ENCODE data around the gene SYCP2L. TPM values are rescaled to one million over a fixed set of nuclear protein-coding genes. Genes with fewer than 3 reads are reported as not detected.

Gene SYCP2L
- total and polyA plus RNA-seq, 9 of the 15 experiments (the other 6 are each of a cell fraction or from before 2014, with no cell fraction given) = 12.4 to 46.9 (median 22.0) TPM

DNA sequence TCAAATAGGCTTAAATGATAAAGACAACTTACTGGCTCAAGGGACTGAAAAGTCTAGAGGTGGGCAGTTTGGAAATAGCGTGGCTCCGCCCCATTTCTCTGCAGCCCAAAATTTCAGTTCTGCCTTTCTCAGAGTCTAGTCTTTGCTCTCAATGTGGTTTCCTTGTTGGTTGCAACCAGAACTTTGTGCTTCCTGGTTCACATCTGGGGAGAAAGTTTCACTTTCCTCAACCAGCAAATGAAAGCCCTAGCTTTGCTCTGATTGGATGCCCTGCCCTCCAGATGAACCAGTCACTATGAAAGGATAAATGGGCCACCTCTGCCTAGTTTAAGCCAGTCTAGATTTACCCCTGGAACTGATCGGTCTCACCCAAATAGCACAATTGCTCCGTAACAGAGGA lies 14.9 kb downstream of the SYCP2L start (continued):
- no peak for TF ChIP-seq SREBF2 (CRISPR knock-in tag; IDR thresholded peaks at IDR 0.05)

DNA sequence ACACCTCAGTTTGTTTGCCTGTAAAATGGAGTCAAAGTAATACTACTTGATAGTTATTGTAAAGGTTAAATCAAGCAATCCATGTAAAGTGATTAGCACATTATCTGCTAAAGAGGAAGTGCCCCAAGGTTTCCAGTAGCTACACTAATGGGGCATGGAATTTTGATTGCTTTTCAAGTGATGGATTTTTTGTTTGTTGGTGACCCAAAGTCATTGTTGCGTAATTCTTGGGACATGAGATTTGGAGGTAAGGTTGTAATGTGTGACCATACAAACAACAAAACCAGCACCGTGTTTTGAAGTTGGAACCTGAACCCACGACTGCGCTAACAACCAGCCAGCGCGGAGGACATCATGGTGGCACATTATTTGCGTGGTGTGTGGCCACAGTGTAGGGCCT lies 17.2 kb downstream of the SYCP2L start:
- Histone ChIP-seq H3K4me3 (no peak overlapping the region), H3K9me1 (ENCODE audit: control insufficient read depth, insufficient read depth, low read length) (no peaks in the 10 kb centered on the region), H3K36me3 (ENCODE audit: control insufficient read depth, insufficient read depth, low read length) (peaks cover 42% of the 10 kb centered on the region), H3K79me2 (ENCODE audit: control insufficient read depth, insufficient read depth, low read length) (no peaks in the 10 kb centered on the region), H3K9me3 (replicated peaks; ENCODE audit: control insufficient read depth, insufficient read depth, low read depth, low read length) (no peaks in the 10 kb centered on the region), H3K4me1 (replicated peaks in 1 of 2; ENCODE audit: control insufficient read depth in 2 of 2, insufficient read depth in 2 of 2, low read length in 2 of 2) (no peaks in the 10 kb centered on the region), H3K4me2 (ENCODE audit: insufficient read depth, low read length) (no peak overlapping the region), H3K9ac (ENCODE audit: insufficient read depth in 1 of 2, low read depth in 2 of 2, low read length in 2 of 2) (no peak overlapping the region), H3K27me3 (ENCODE audit: control insufficient read depth in 2 of 2, insufficient read depth in 2 of 2, low read length in 2 of 2) (no peaks in the 10 kb centered on the region), H3K27ac (ENCODE audit: extremely low read depth, low read depth, low read length) (no peak overlapping the region), H2AFZ (ENCODE audit: low read depth, low read length) (no peak overlapping the region), H4K20me1 (replicated peaks; ENCODE audit: control insufficient read depth, insufficient read depth, low read length) (no peaks in the 10 kb centered on the region)
- 92% methylated on average over 7 of the region's 7 CpGs for WGBS (ENCODE audit: insufficient coverage, low coverage, missing lambda C conversion rate)
- BruUV-seq (replicated peaks) = no TSS peak
- no peak for DNase-seq (ENCODE audit: extremely low read depth in 1 of 4, low spot score in 3 of 4)
- FAIRE-seq = no peak
- POLR2A ChIA-PET = interaction anchor here (0.5 to 1.4 kb wide), 2 partner anchors 17 to 379 kb away, joined by 3 to 4 read pairs; partner anchors contain the start of gene SYCP2L
- in situ Hi-C loops (cut with MboI) (no loop called here), intact Hi-C loops (cut with micrococcal nuclease) (no loop called here)
- ATAC-seq = no peak
- CTCF ChIA-PET (ENCODE audit: low intra/inter-chr PET ratio) = no interaction called here
- no peak for TF ChIP-seq CREB1 (IDR thresholded peaks at IDR 0.05)
- no peak for TF ChIP-seq CREB1 (CRISPR knock-in tag; IDR thresholded peaks at IDR 0.05)
- TF ChIP-seq RBFOX2 (IDR thresholded peaks at IDR 0.05; ENCODE audit: low read depth, low read length) = no peak
- TF ChIP-seq, protein P1, sequence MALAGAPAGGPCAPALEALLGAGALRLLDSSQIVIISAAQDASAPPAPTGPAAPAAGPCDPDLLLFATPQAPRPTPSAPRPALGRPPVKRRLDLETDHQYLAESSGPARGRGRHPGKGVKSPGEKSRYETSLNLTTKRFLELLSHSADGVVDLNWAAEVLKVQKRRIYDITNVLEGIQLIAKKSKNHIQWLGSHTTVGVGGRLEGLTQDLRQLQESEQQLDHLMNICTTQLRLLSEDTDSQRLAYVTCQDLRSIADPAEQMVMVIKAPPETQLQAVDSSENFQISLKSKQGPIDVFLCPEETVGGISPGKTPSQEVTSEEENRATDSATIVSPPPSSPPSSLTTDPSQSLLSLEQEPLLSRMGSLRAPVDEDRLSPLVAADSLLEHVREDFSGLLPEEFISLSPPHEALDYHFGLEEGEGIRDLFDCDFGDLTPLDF (CRISPR knock-in tag; IDR thresholded peaks at IDR 0.05) = no peak
- TF ChIP-seq, protein P2, sequence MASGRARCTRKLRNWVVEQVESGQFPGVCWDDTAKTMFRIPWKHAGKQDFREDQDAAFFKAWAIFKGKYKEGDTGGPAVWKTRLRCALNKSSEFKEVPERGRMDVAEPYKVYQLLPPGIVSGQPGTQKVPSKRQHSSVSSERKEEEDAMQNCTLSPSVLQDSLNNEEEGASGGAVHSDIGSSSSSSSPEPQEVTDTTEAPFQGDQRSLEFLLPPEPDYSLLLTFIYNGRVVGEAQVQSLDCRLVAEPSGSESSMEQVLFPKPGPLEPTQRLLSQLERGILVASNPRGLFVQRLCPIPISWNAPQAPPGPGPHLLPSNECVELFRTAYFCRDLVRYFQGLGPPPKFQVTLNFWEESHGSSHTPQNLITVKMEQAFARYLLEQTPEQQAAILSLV (tag; IDR thresholded peaks at IDR 0.05) = 0 out of 2 replicates have a peak, but pooled peaks have one; percentile 13
- TF ChIP-seq, protein P3, sequence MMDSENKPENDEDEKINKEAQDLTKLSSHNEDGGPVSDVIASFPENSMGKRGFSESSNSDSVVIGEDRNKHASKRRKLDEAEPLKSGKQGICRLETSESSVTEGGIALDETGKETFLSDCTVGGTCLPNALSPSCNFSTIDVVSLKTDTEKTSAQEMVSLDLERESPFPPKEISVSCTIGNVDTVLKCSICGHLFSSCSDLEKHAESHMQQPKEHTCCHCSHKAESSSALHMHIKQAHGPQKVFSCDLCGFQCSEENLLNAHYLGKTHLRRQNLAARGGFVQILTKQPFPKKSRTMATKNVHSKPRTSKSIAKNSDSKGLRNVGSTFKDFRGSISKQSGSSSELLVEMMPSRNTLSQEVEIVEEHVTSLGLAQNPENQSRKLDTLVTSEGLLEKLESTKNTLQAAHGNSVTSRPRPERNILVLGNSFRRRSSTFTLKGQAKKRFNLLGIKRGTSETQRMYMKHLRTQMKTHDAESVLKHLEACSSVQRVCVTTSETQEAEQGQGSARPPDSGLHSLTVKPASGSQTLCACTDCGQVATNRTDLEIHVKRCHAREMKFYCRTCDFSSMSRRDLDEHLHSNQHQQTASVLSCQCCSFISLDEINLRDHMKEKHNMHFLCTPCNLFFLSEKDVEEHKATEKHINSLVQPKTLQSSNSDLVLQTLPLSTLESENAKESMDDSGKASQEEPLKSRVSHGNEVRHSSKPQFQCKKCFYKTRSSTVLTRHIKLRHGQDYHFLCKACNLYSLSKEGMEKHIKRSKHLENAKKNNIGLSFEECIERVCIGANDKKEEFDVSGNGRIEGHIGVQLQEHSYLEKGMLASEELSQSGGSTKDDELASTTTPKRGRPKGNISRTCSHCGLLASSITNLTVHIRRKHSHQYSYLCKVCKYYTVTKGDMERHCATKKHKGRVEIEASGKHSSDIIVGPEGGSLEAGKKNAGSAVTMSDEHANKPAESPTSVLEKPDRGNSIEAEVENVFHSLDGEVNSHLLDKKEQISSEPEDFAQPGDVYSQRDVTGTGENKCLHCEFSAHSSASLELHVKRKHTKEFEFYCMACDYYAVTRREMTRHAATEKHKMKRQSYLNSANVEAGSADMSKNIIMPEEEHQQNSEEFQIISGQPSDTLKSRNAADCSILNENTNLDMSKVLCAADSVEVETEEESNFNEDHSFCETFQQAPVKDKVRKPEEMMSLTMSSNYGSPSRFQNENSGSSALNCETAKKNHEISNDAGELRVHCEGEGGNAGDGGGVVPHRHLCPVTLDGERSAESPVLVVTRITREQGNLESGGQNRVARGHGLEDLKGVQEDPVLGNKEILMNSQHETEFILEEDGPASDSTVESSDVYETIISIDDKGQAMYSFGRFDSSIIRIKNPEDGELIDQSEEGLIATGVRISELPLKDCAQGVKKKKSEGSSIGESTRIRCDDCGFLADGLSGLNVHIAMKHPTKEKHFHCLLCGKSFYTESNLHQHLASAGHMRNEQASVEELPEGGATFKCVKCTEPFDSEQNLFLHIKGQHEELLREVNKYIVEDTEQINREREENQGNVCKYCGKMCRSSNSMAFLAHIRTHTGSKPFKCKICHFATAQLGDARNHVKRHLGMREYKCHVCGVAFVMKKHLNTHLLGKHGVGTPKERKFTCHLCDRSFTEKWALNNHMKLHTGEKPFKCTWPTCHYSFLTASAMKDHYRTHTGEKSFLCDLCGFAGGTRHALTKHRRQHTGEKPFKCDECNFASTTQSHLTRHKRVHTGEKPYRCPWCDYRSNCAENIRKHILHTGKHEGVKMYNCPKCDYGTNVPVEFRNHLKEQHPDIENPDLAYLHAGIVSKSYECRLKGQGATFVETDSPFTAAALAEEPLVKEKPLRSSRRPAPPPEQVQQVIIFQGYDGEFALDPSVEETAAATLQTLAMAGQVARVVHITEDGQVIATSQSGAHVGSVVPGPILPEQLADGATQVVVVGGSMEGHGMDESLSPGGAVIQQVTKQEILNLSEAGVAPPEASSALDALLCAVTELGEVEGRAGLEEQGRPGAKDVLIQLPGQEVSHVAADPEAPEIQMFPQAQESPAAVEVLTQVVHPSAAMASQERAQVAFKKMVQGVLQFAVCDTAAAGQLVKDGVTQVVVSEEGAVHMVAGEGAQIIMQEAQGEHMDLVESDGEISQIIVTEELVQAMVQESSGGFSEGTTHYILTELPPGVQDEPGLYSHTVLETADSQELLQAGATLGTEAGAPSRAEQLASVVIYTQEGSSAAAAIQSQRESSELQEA (IDR thresholded peaks at IDR 0.05; ENCODE audit: low read depth) = no peak
